Keratinocyte (primary cell): ENCODE data around the gene ZCCHC17. TPM values are rescaled to one million over a fixed set of nuclear protein-coding genes. Genes with fewer than 3 reads are reported as not detected.
A peak's percentile ranks its signal among the peaks of the same experiment; 100 is the strongest.

ENCODE experiments used
- DNase-seq: peaks from one replicate; pipeline ENCODE4 v3.0.0-alpha.2; 2011; ENCODE audit warnings: low read depth, missing footprints, low spot score
- FAIRE-seq: peaks from 2 replicates; lab custom pipeline; 2011; peaks lifted over from hg19 to GRCh38; lab: Jason Lieb, UNC
- H2AFZ ChIP-seq: 2 replicates; pipeline ENCODE4 v1.6.0; 2012; ENCODE audit warnings: low read length, control low read depth, inconsistent platforms; ENCODE audit not compliant: control insufficient read depth
- H3K27ac ChIP-seq: 2 replicates; pipeline ENCODE4 v1.5.1; 2011; ENCODE audit warnings: low read length; ENCODE audit not compliant: control insufficient read depth, insufficient read depth
- H3K27me3 ChIP-seq: 3 replicates; pipeline ENCODE4 v1.6.0; 2011; ENCODE audit warnings: low read length; ENCODE audit not compliant: control insufficient read depth, insufficient read depth; ENCODE audit errors: extremely low read depth
- H3K36me3 ChIP-seq, 2 experiments: 2 replicates in 1 of 2; 3 replicates in 1 of 2; pipeline ENCODE4 v1.5.1; 2011; ENCODE audit warnings: low read length in 2 of 2, mild to moderate bottlenecking in 1 of 2; ENCODE audit not compliant: control insufficient read depth in 2 of 2, insufficient read depth in 2 of 2; ENCODE audit errors: extremely low read depth in 1 of 2
- H3K4me1 ChIP-seq: 3 replicates; pipeline ENCODE4 v1.5.1; 2011; ENCODE audit warnings: low read length; ENCODE audit not compliant: control insufficient read depth, insufficient read depth; ENCODE audit errors: extremely low read depth
- H3K4me2 ChIP-seq: 3 replicates; pipeline ENCODE4 v1.6.0; 2011; ENCODE audit warnings: low read depth, low read length; ENCODE audit not compliant: control insufficient read depth, insufficient read depth; ENCODE audit errors: extremely low read depth
- H3K4me3 ChIP-seq, 3 experiments: fragments of 200-600 bp in 1 of 3; sonication (generic) in 1 of 3; 2 replicates in 2 of 3; 3 replicates in 1 of 3; pipeline ENCODE4 v1.5.1; 2011 to 2016; ENCODE audit warnings: low read length in 3 of 3, mild to moderate bottlenecking in 3 of 3, control low read depth in 2 of 3, inconsistent platforms in 1 of 3, low read depth in 1 of 3, mixed read lengths in 1 of 3, mixed run types in 1 of 3, moderate library complexity in 1 of 3; ENCODE audit not compliant: control insufficient read depth in 2 of 3, insufficient read depth in 2 of 3; ENCODE audit errors: extremely low read depth in 1 of 3
- H3K79me2 ChIP-seq: 2 replicates; pipeline ENCODE4 v1.6.0; 2012; ENCODE audit warnings: low read length; ENCODE audit not compliant: control insufficient read depth, insufficient read depth
- H3K9ac ChIP-seq: 3 replicates; pipeline ENCODE4 v1.6.0; 2011; ENCODE audit warnings: low read length; ENCODE audit not compliant: control insufficient read depth, insufficient read depth; ENCODE audit errors: extremely low read depth
- H3K9me1 ChIP-seq: 3 replicates; pipeline ENCODE4 v1.6.0; 2011; ENCODE audit warnings: low read length; ENCODE audit not compliant: control insufficient read depth, insufficient read depth; ENCODE audit errors: extremely low read depth
- H3K9me3 ChIP-seq: 2 replicates; pipeline ENCODE4 v1.5.1; 2012; ENCODE audit warnings: low read depth, low read length; ENCODE audit not compliant: control insufficient read depth
- H4K20me1 ChIP-seq: 3 replicates; pipeline ENCODE4 v1.6.0; 2011; ENCODE audit warnings: low read length; ENCODE audit not compliant: control insufficient read depth, insufficient read depth; ENCODE audit errors: extremely low read depth
- EZH2 ChIP-seq: IDR thresholded peaks from one replicate; pipeline ENCODE4 v1.6.1; 2012; ENCODE audit warnings: inconsistent platforms, mild to moderate bottlenecking, low read length, moderate library complexity
- dilution Hi-C: fragments of 300-500 bp; cut with MboI; formaldehyde crosslinking; loops from one replicate; pipeline ENCODE4 v1.7.0; 2020; ENCODE audit warnings: low sequenced_read_pairs; ENCODE audit not compliant: extremely low pct_ligation_motif_present
- polyA plus RNA-seq, 5 experiments: library from polyadenylated mRNA; depleted of rRNA in 3 of 5; stranded (reverse) in 3 of 5; stranded (forward) in 1 of 5; unstranded in 1 of 5; fragments of >200 nt; gene quantifications; 1 replicate in 1 of 5; 2 replicates in 3 of 5; 3 replicates in 1 of 5; pipeline versions ENCODE4 v1.2.1 to v1.2.3, GENCODE V29; 2011 to 2012; ENCODE audit warnings: missing spikeins in 2 of 5, low read depth in 1 of 5, low replicate concordance in 1 of 5
- TF ChIP-seq, protein P1 (sequence below), 3 experiments: IDR thresholded peaks in 1 of 3; conservative IDR thresholded peaks in 1 of 3; optimal IDR thresholded peaks in 1 of 3; 2 replicates in 2 of 3; 3 replicates in 1 of 3; pipeline versions ENCODE3 to v1.5.1; 2011; ENCODE audit warnings: low read length in 3 of 3, mild to moderate bottlenecking in 3 of 3, moderate library complexity in 2 of 3, control low read depth in 1 of 3, inconsistent platforms in 1 of 3; ENCODE audit not compliant: insufficient read depth in 2 of 3; ENCODE audit errors: extremely low read depth in 1 of 3

The ZCCHC17 gene
- polyA plus RNA-seq, 1 donor (not counting 4 experiments of a cell fraction or from before 2014, with no cell fraction given), result 70.0 TPM

GRCh38 chr1:31397360-31398095 is 100.7 kb downstream of the ZCCHC17 start:
- FAIRE-seq, result peak; percentile 23
- peaks cover 50% of the 10 kb centered on the region for H3K4me1 ChIP-seq

GRCh38 chr1:31398246-31398645 is 101.4 kb downstream of the ZCCHC17 start:
- Histone ChIP-seq H3K27ac (no peak overlapping the region), H3K4me1 (peaks cover 50% of the 10 kb centered on the region)

More at GRCh38 chr1:31397360-31398095, 100.7 kb downstream of the ZCCHC17 start:
- TF ChIP-seq, protein P1, sequence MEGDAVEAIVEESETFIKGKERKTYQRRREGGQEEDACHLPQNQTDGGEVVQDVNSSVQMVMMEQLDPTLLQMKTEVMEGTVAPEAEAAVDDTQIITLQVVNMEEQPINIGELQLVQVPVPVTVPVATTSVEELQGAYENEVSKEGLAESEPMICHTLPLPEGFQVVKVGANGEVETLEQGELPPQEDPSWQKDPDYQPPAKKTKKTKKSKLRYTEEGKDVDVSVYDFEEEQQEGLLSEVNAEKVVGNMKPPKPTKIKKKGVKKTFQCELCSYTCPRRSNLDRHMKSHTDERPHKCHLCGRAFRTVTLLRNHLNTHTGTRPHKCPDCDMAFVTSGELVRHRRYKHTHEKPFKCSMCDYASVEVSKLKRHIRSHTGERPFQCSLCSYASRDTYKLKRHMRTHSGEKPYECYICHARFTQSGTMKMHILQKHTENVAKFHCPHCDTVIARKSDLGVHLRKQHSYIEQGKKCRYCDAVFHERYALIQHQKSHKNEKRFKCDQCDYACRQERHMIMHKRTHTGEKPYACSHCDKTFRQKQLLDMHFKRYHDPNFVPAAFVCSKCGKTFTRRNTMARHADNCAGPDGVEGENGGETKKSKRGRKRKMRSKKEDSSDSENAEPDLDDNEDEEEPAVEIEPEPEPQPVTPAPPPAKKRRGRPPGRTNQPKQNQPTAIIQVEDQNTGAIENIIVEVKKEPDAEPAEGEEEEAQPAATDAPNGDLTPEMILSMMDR (optimal IDR thresholded peaks at IDR 0.05 in 1 of 3, IDR thresholded peaks at IDR 0.05 in 1 of 3, conservative IDR thresholded peaks at IDR 0.05 in 1 of 3; ENCODE audit: extremely low read depth in 1 of 3, insufficient read depth in 2 of 3, low read length in 3 of 3), result no peak
- TF ChIP-seq EZH2, result no peak
- no peak for DNase-seq
- H3K27me3 ChIP-seq, result no peaks in the 10 kb centered on the region
- no peaks in the 10 kb centered on the region for H3K9me3 ChIP-seq
- no peaks in the 10 kb centered on the region for H3K79me2 ChIP-seq
- H3K4me3 ChIP-seq, result peak overlapping the region in 1 of 3 experiments; percentile 2
- H3K9me1 ChIP-seq, result no peaks in the 10 kb centered on the region
- peak overlapping the region; percentile 81 for H3K27ac ChIP-seq
- no peak overlapping the region for H2AFZ ChIP-seq
- H3K4me2 ChIP-seq, result peak overlapping the region; percentile 60
- no peaks in the 10 kb centered on the region for H4K20me1 ChIP-seq
- no peaks in the 10 kb centered on the region for H3K36me3 ChIP-seq
- H3K9ac ChIP-seq, result peak overlapping the region; percentile 23
- dilution Hi-C loops, result no loop called here

More at GRCh38 chr1:31398246-31398645, 101.4 kb downstream of the ZCCHC17 start:
- H3K9me3 ChIP-seq, result no peaks in the 10 kb centered on the region
- no peak for DNase-seq
- no peaks in the 10 kb centered on the region for H4K20me1 ChIP-seq
- no peak overlapping the region for H2AFZ ChIP-seq
- H3K4me3 ChIP-seq, result no peak overlapping the region
- H3K4me2 ChIP-seq, result no peak overlapping the region
- no peak for FAIRE-seq
- no peaks in the 10 kb centered on the region for H3K9me1 ChIP-seq
- H3K36me3 ChIP-seq, result no peaks in the 10 kb centered on the region
- TF ChIP-seq, protein P1 (optimal IDR thresholded peaks at IDR 0.05 in 1 of 3, IDR thresholded peaks at IDR 0.05 in 1 of 3, conservative IDR thresholded peaks at IDR 0.05 in 1 of 3; ENCODE audit: extremely low read depth in 1 of 3, insufficient read depth in 2 of 3, low read length in 3 of 3), result no peak
- no peak for TF ChIP-seq EZH2
- H3K27me3 ChIP-seq, result no peaks in the 10 kb centered on the region
- no peaks in the 10 kb centered on the region for H3K79me2 ChIP-seq
- dilution Hi-C loops, result no loop called here
- no peak overlapping the region for H3K9ac ChIP-seq
